Fibroblast of lung (primary cell): ENCODE measurements around the gene DGAT2.

ENCODE experiments used
- CTCF ChIP-seq, 2 donors: IDR thresholded peaks in 1 of 2; conservative IDR thresholded peaks in 1 of 2; 1 replicate in 1 of 2; 2 replicates in 1 of 2; pipeline ENCODE4 v1.5.1; 2011 to 2012; ENCODE audit warnings: low read length in 2 of 2, control low read depth in 1 of 2, inconsistent platforms in 1 of 2, low read depth in 1 of 2, mild to moderate bottlenecking in 1 of 2
- EZH2 ChIP-seq: IDR thresholded peaks from 2 replicates; pipeline ENCODE4 v1.5.1; 2012; ENCODE audit warnings: low read length, control low read depth, mild to moderate bottlenecking; ENCODE audit errors: missing control alignments

GRCh38 chr11:75850787-75851186 is 82.2 kb downstream of the DGAT2 start:
- no peak for TF ChIP-seq CTCF (conservative IDR thresholded peaks at IDR 0.05 in 1 of 2, IDR thresholded peaks at IDR 0.05 in 1 of 2; ENCODE audit: low read depth in 1 of 2, low read length in 2 of 2)
- TF ChIP-seq EZH2, result no peak
